ENCODE data around the gene DTL. TPM values are rescaled to one million over a fixed set of nuclear protein-coding genes. Genes with fewer than 3 reads are reported as not detected.

DTL gene
- total RNA-seq, 3 donors from 2014 or later (not counting 1 experiment from before 2014, with no cell fraction given) = 1.1 to 4.0 (median 3.3) TPM

DNA sequence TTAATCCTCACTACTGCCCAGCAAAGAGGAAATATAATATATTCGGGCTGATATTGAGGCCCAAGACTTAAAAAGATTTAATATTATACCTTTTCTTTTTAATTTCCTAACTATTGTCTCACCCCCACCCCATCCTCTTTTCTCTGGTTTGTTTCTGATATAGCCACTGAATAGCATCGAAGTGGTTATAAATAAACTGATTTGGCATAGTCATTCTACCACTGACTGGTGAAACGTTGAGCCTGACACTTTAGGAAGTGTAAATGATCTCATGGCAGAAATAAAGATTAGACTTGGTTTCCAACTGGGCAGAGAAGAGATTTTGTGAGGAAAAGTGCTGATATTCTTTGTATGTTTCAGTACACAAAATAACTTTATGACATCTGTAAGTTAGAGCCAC is 39.3 kb downstream of the DTL start:
- Mint-ChIP-seq H3K4me3 (no peak overlapping the region), H3K9me3 (no peaks in the 10 kb centered on the region), H3K4me1 (no peaks in the 10 kb centered on the region), H3K36me3 (no peaks in the 10 kb centered on the region), H3K27ac (no peak overlapping the region), H3K27me3 (ENCODE audit: low read depth in 2 of 2) (no peaks in the 10 kb centered on the region)
- no peak overlapping the region for H3K4me3 ChIP-seq (ENCODE audit: low read length)
- TF ChIP-seq, protein P1, sequence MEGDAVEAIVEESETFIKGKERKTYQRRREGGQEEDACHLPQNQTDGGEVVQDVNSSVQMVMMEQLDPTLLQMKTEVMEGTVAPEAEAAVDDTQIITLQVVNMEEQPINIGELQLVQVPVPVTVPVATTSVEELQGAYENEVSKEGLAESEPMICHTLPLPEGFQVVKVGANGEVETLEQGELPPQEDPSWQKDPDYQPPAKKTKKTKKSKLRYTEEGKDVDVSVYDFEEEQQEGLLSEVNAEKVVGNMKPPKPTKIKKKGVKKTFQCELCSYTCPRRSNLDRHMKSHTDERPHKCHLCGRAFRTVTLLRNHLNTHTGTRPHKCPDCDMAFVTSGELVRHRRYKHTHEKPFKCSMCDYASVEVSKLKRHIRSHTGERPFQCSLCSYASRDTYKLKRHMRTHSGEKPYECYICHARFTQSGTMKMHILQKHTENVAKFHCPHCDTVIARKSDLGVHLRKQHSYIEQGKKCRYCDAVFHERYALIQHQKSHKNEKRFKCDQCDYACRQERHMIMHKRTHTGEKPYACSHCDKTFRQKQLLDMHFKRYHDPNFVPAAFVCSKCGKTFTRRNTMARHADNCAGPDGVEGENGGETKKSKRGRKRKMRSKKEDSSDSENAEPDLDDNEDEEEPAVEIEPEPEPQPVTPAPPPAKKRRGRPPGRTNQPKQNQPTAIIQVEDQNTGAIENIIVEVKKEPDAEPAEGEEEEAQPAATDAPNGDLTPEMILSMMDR (IDR thresholded peaks at IDR 0.05) = no peak
- intact Hi-C loops (cut with micrococcal nuclease) = no loop called here
- ATAC-seq (no peak), DNase-seq (no peak)
- H3K27me3 ChIP-seq (ENCODE audit: control insufficient read depth, insufficient read depth, low read length) = no peaks in the 10 kb centered on the region
- H3K27ac ChIP-seq (ENCODE audit: low read length) = no peak overlapping the region
- WGBS (ENCODE audit: insufficient coverage) = 39% methylated on average over 2 of the region's 3 CpGs
- no peaks in the 10 kb centered on the region for H3K36me3 ChIP-seq (ENCODE audit: control insufficient read depth, insufficient read depth, low read length)
- no peaks in the 10 kb centered on the region for H3K9me3 ChIP-seq (ENCODE audit: control insufficient read depth, insufficient read depth, low read length)
- H3K4me1 ChIP-seq (ENCODE audit: control insufficient read depth, insufficient read depth, low read length) = no peaks in the 10 kb centered on the region

DNA sequence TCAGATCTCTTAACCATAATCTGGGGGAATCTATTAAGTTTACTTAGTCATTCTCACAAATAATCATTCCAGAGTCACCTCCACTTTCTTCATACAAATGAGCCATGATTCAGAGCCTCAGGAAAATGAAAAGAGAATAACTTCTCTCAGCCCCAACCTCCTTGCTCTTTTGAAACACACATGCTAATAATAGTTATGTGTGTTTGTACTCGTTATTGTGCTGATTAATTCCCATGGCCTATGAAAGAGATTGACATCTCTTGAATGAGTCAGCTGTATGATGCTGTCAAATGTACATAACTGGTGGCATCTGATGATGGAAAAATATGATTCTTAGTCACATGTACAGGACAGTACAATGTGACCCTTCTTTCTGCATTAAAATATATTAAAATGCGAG is 41.5 kb downstream of the DTL start:
- Histone ChIP-seq H3K4me1 (ENCODE audit: control insufficient read depth, insufficient read depth, low read length) (no peaks in the 10 kb centered on the region), H3K27ac (ENCODE audit: low read length) (no peak overlapping the region), H3K4me3 (ENCODE audit: low read length) (no peak overlapping the region), H3K9me3 (ENCODE audit: control insufficient read depth, insufficient read depth, low read length) (no peaks in the 10 kb centered on the region), H3K36me3 (ENCODE audit: control insufficient read depth, insufficient read depth, low read length) (peaks cover 2% of the 10 kb centered on the region), H3K27me3 (ENCODE audit: control insufficient read depth, insufficient read depth, low read length) (no peaks in the 10 kb centered on the region)
- no peak overlapping the region for H3K27ac Mint-ChIP-seq
- TF ChIP-seq, protein P1 (IDR thresholded peaks at IDR 0.05) = no peak
- H3K4me1 Mint-ChIP-seq = no peaks in the 10 kb centered on the region
- H3K27me3 Mint-ChIP-seq (ENCODE audit: low read depth in 2 of 2) = no peaks in the 10 kb centered on the region
- ATAC-seq = peak in 1 of 3 donors; percentile 46
- no peak overlapping the region for H3K4me3 Mint-ChIP-seq
- H3K36me3 Mint-ChIP-seq = no peaks in the 10 kb centered on the region
- H3K9me3 Mint-ChIP-seq = no peaks in the 10 kb centered on the region
- no peak for DNase-seq
- intact Hi-C loops (cut with micrococcal nuclease) = no loop called here
- WGBS (ENCODE audit: insufficient coverage) = 50% methylated on average over 1 of the region's 2 CpGs

DNA sequence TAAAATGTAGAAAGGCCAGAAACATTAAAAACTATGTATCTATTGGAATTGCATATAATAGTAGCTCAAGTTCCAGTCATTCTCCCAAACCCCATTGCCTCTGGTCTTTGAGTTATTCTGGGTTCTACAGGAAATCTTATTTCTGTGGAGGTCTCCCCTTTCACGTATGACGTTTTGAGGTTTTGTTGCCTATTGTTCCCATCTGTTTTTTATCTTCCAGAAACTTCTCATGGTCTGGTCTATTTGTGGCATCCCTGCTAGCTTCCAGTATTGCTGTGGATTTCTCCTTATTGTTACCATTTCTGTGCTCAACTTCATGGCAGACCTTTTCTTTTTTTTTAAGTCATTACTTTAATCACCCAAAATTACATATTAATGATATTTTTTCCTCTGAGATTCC is 43.3 kb downstream of the DTL start:
- H3K27me3 ChIP-seq (ENCODE audit: control insufficient read depth, insufficient read depth, low read length) = no peaks in the 10 kb centered on the region
- H3K9me3 ChIP-seq (ENCODE audit: control insufficient read depth, insufficient read depth, low read length) = no peaks in the 10 kb centered on the region
- H3K4me1 ChIP-seq (ENCODE audit: control insufficient read depth, insufficient read depth, low read length) = no peaks in the 10 kb centered on the region
- DNase-seq = no peak
- Mint-ChIP-seq H3K9me3 (no peaks in the 10 kb centered on the region), H3K36me3 (no peaks in the 10 kb centered on the region), H3K27me3 (ENCODE audit: low read depth in 2 of 2) (no peaks in the 10 kb centered on the region), H3K4me3 (no peak overlapping the region), H3K4me1 (no peaks in the 10 kb centered on the region), H3K27ac (no peak overlapping the region)
- TF ChIP-seq, protein P1 (IDR thresholded peaks at IDR 0.05) = no peak
- no peak overlapping the region for H3K27ac ChIP-seq (ENCODE audit: low read length)
- peaks cover 2% of the 10 kb centered on the region for H3K36me3 ChIP-seq (ENCODE audit: control insufficient read depth, insufficient read depth, low read length)
- WGBS (ENCODE audit: insufficient coverage) = 100% methylated on average over 2 of the region's 2 CpGs
- no peak for ATAC-seq
- intact Hi-C loops (cut with micrococcal nuclease) = no loop called here
- no peak overlapping the region for H3K4me3 ChIP-seq (ENCODE audit: low read length)

DNA sequence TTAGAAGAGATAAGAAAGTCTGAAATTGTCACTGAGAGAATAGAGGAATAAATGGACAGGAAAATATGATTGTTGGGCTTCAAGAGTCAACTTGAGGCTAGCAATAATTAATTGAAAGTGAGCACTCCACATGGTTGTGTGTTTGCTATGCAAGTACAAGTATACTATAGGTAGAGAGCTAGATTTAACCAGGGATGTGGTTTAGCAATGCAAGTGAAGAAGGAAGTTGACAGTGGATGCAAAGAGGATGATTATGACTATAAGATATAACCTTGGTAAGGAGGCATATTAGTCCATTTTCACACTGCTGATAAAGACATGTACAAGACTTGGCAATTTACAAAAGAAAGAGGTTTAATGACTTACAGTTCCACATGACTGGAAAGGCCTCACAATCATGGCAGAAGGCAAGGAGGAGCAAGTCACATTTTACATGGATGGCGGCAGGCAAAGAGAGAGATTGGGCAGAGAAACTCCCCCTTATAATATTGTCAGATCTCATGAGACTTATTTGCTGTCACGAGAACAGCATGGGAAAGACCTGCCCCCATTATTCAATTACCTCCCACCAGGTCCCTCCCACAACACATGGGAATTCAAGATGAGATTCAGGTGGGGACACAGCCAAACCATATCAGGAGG is 47.3 kb downstream of the DTL start:
- H3K4me1 ChIP-seq (ENCODE audit: control insufficient read depth, insufficient read depth, low read length) = no peaks in the 10 kb centered on the region
- 95% methylated on average over 2 of the region's 2 CpGs for WGBS (ENCODE audit: insufficient coverage)
- no peaks in the 10 kb centered on the region for H3K27me3 ChIP-seq (ENCODE audit: control insufficient read depth, insufficient read depth, low read length)
- H3K36me3 ChIP-seq (ENCODE audit: control insufficient read depth, insufficient read depth, low read length) = peaks cover 2% of the 10 kb centered on the region
- no peak overlapping the region for H3K4me3 ChIP-seq (ENCODE audit: low read length)
- H3K36me3 Mint-ChIP-seq = no peaks in the 10 kb centered on the region
- no peak overlapping the region for H3K27ac ChIP-seq (ENCODE audit: low read length)
- TF ChIP-seq, protein P1 (IDR thresholded peaks at IDR 0.05) = no peak
- H3K27me3 Mint-ChIP-seq (ENCODE audit: low read depth in 2 of 2) = no peaks in the 10 kb centered on the region
- H3K9me3 ChIP-seq (ENCODE audit: control insufficient read depth, insufficient read depth, low read length) = no peaks in the 10 kb centered on the region
- DNase-seq = no peak
- intact Hi-C loops (cut with micrococcal nuclease) = no loop called here
- no peak overlapping the region for H3K27ac Mint-ChIP-seq
- no peak overlapping the region for H3K4me3 Mint-ChIP-seq
- no peak for ATAC-seq
- no peaks in the 10 kb centered on the region for H3K4me1 Mint-ChIP-seq
- no peaks in the 10 kb centered on the region for H3K9me3 Mint-ChIP-seq
